ENCODE results near the gene AMPH.

- TF ChIP-seq CTCF (conservative IDR thresholded peaks at IDR 0.05 in 1 of 2, IDR thresholded peaks at IDR 0.05 in 1 of 2; ENCODE audit: low read depth in 1 of 2, low read length in 2 of 2) (no peak), EZH2 (IDR thresholded peaks at IDR 0.05; ENCODE audit: low read length, missing control alignments) (no peak)
Observed at GRCh38 chr7:38453826-38454225, 177.3 kb downstream of the AMPH start.
